HG03196 (cell line): ENCODE measurements around the gene RALB.
"Not testable (repeated sequence)": the region's sequence is repeated elsewhere in the genome, so short reads cannot be mapped to it uniquely, and the experiment has no call there.

ENCODE experiments used
- ATAC-seq: cut with Tn5 transposase; IDR thresholded peaks from one replicate; pipeline ENCODE4 v1.9.1; 2021; ENCODE audit not compliant: unreplicated experiment

The RALB gene

GRCh38 chr2:120241684-120242083, 11.0 kb upstream of the RALB start:
- no peak for ATAC-seq

- ATAC-seq: no peak
These were observed 9.4 kb upstream of the RALB start for GRCh38 chr2:120243211-120243610.

- ATAC-seq: no peak
These were observed 8.6 kb upstream of the RALB start for GRCh38 chr2:120243875-120244553.

- no peak for ATAC-seq
These were observed 7.8 kb upstream of the RALB start for GRCh38 chr2:120244656-120245519.

GRCh38 chr2:120245520-120246332, 6.9 kb upstream of the RALB start:
- no peak for ATAC-seq

GRCh38 chr2:120246546-120247300, 5.9 kb upstream of the RALB start:
- ATAC-seq: no peak

GRCh38 chr2:120247851-120248250, 4.8 kb upstream of the RALB start:
- no peak for ATAC-seq

DNA sequence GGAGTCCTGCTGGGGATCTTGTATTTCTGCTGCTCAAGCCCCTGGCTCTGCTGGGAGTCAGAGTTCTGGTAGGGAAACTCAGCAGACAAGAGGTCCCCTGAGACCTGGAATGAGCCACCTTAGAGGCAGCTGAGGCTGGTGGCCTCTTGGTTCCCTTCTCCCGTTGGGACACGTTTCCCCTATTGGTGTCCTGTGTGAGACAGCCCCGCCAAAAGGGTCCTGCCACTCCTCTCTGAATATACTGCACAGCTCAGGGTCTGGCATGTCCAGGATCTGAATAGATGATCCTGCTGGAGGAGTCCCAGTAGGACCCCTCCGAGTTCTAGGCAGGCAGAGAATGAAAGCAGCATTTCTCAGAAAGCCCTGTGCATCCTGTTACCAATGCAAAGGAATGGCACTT, 2.0 kb upstream of the RALB start:
- ATAC-seq: no peak

DNA sequence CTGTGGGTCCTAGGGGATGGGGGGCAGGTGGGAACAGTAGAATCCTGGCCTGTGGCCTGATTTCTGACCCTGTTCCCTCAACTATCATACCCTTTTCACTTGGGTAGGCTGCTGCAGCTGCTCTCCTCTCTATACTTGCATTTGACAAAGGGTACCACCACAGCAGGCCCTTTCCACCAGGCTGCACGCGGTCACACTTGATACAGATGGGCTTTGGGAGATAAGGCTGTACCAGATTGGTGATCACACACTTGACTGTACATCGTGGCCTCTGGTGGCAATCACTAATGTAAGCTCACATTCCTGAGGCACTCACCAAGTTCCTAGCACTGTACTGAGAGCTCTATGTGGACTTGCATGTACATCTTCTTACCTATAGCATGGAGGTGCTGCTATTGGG, 1.6 kb upstream of the RALB start:
- no peak for ATAC-seq

DNA sequence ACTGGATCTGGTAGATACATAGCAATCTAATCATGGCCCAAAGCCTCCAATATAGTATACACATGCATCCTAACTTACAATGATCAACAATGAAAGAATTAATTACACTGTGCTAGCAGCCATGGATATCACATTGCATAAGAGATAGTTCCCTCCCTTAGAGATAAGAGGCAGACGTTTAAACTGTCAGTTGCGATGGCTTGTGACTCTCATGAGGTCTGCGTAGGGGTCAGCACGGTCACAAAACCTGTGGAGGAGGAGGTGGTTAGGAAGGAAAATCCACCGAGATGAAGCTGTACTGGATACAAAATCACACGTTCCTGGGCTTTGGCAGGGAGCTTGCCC, 800 bp upstream of the RALB start:
- no peak for ATAC-seq

GRCh38 chr2:120253021-120253882, 600 bp downstream of the RALB start:
- peak; percentile 27 for ATAC-seq

GRCh38 chr2:120254178-120254577, 1.5 kb downstream of the RALB start:
- no peak for ATAC-seq

GRCh38 chr2:120255071-120255470, 2.4 kb downstream of the RALB start:
- ATAC-seq: no peak

DNA sequence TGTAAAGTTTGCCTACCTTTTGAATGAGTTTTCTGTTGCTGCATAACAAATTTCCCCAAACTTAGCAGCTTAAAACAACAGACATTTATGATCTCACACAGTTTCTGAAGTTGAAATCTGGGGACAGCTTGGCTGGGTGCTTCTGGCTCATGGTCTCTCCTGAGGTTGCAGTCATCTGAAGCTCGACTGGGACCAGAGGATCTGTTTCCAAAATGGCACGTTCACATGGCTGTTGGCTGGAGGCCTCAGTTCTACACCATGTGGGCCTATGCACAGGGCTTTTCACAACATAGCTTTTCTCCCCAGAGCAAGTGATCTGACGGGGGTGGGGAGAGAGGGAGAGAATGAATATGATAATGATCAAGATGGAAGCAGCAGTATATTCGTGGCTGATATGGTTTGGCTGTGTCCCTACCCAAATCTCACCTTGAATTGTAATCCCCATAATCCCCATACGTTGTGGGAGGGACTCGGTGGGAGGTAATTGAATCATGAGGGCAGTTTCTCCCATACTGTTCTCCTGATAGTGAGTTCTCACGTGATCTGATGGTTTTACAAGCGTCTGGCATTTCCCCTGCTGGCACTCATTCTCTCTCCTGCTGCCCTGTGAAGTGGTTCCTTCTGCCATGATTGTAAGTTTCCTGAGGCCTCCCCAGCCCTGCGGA, 3.5 kb downstream of the RALB start:
- no peak for ATAC-seq

- ATAC-seq: no peak
These were observed 4.0 kb downstream of the RALB start for GRCh38 chr2:120256651-120257000.

- no peak for ATAC-seq
These were observed 4.9 kb downstream of the RALB start for GRCh38 chr2:120257522-120257921.

DNA sequence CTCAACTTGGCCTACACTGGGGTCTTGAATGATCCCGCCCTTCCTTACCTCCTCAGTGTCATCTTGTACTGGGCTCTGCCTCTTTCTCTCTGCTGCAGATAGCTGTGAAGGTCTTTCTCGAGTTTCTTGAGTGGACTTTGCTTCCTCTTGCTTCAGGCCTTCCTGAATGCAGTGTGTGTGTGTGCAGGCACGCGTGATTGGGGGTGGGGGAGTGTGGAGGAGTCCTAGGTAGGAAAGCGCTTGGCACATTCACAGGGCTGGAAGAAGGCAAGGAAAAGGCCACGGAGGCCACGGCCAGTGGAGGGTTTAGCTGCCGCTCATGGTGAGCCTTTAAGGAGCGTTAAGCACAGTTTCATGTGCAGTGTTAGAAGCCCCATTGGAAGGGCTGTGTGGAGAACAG, 5.5 kb downstream of the RALB start:
- no peak for ATAC-seq

GRCh38 chr2:120259939-120260338, 7.3 kb downstream of the RALB start:
- ATAC-seq: not testable (repeated sequence)

GRCh38 chr2:120260736-120261135, 8.1 kb downstream of the RALB start:
- no peak for ATAC-seq
